SK-N-SH treated with all-trans-retinoic acid at 6 μM for 48 hours (cell line): ENCODE results near the gene ACTRT3.
"Not testable (repeated sequence)": the region's sequence is repeated elsewhere in the genome, so short reads cannot be mapped to it uniquely, and the experiment has no call there.

ENCODE experiments used
- ATAC-seq: fragments of 200-7000 bp; cut with Tn5 transposase; 3 replicates; pipeline ENCODE4 v1.9.1; 2020; ENCODE audit warnings: mild to moderate bottlenecking, moderate library complexity
- BACH2 ChIP-seq: fragments of 250-450 bp; sonication (Bioruptor Pico); IDR thresholded peaks from 2 replicates; pipeline ENCODE4 v1.9.0; 2021; ENCODE audit warnings: mild to moderate bottlenecking, borderline replicate concordance
- CSDC2 ChIP-seq: fragments of 250-450 bp; sonication (Bioruptor Pico); IDR thresholded peaks from 2 replicates; pipeline ENCODE4 v1.5.0; 2020; ENCODE audit warnings: mild to moderate bottlenecking, moderate library complexity
- ESRRG ChIP-seq: fragments of 250-450 bp; sonication (Bioruptor Pico); IDR thresholded peaks from 2 replicates; pipeline ENCODE4 v1.6.1; 2021; ENCODE audit warnings: mild to moderate bottlenecking
- ISL1 ChIP-seq: fragments of 250-450 bp; sonication (Bioruptor Pico); IDR thresholded peaks from 2 replicates; pipeline ENCODE4 v2.1.2; 2022; ENCODE audit warnings: mild to moderate bottlenecking, moderate library complexity
- PPARA ChIP-seq: fragments of 250-450 bp; sonication (Bioruptor Pico); IDR thresholded peaks from 2 replicates; pipeline ENCODE4 v1.5.0; 2020; ENCODE audit warnings: mild to moderate bottlenecking, borderline replicate concordance
- RARB ChIP-seq: fragments of 250-450 bp; sonication (Bioruptor Pico); IDR thresholded peaks from 2 replicates; pipeline ENCODE4 v1.8.0; 2021; ENCODE audit warnings: mild to moderate bottlenecking, moderate library complexity
- SNAI2 ChIP-seq: fragments of 250-450 bp; sonication (Bioruptor Pico); IDR thresholded peaks from 2 replicates; pipeline ENCODE4 v1.5.0; 2020; ENCODE audit warnings: mild to moderate bottlenecking, moderate library complexity
- TCF4 ChIP-seq: fragments of 250-450 bp; sonication (Bioruptor Pico); IDR thresholded peaks from 2 replicates; pipeline ENCODE4 v1.8.0; 2021; ENCODE audit warnings: mild to moderate bottlenecking, moderate library complexity, borderline replicate concordance
- TOX ChIP-seq: fragments of 250-450 bp; sonication (Bioruptor Pico); IDR thresholded peaks from 2 replicates; pipeline ENCODE4 v1.8.0; 2021; ENCODE audit warnings: mild to moderate bottlenecking, moderate library complexity, borderline replicate concordance
- ZFP3 ChIP-seq: fragments of 250-450 bp; sonication (Bioruptor Pico); IDR thresholded peaks from 2 replicates; pipeline ENCODE4 v1.5.0; 2020; ENCODE audit warnings: mild to moderate bottlenecking, moderate library complexity
- ZFP30 ChIP-seq: fragments of 450-650 bp; formaldehyde crosslinking; IDR thresholded peaks from 2 replicates; pipeline ENCODE4 v1.5.0; 2022; ENCODE audit warnings: mild to moderate bottlenecking, moderate library complexity
- ZNF565 ChIP-seq: fragments of 450-650 bp; formaldehyde crosslinking; conservative IDR thresholded peaks from 2 replicates; pipeline ENCODE4 v1.5.0; 2020; ENCODE audit warnings: low read depth, mild to moderate bottlenecking, moderate library complexity
- ZNF8 ChIP-seq: fragments of 450-650 bp; formaldehyde crosslinking; IDR thresholded peaks from 2 replicates; pipeline ENCODE4 v1.5.0; 2020; ENCODE audit warnings: mild to moderate bottlenecking, moderate library complexity
- TF ChIP-seq, protein P1 (sequence below): fragments of 250-450 bp; sonication (Bioruptor Pico); IDR thresholded peaks from 2 replicates; pipeline ENCODE4 v1.8.0; 2021; ENCODE audit warnings: low read depth, mild to moderate bottlenecking, moderate library complexity, borderline replicate concordance
- TF ChIP-seq, protein P2 (sequence below): fragments of 250-450 bp; sonication (Bioruptor Pico); IDR thresholded peaks from 2 replicates; pipeline ENCODE4 v1.5.1; 2021; ENCODE audit warnings: mild to moderate bottlenecking, moderate library complexity
- TF ChIP-seq, protein P3 (sequence below): fragments of 250-450 bp; sonication (Bioruptor Pico); IDR thresholded peaks from 2 replicates; pipeline ENCODE4 v1.5.1; 2020; ENCODE audit warnings: low read depth, mild to moderate bottlenecking, moderate library complexity

The ACTRT3 gene

DNA sequence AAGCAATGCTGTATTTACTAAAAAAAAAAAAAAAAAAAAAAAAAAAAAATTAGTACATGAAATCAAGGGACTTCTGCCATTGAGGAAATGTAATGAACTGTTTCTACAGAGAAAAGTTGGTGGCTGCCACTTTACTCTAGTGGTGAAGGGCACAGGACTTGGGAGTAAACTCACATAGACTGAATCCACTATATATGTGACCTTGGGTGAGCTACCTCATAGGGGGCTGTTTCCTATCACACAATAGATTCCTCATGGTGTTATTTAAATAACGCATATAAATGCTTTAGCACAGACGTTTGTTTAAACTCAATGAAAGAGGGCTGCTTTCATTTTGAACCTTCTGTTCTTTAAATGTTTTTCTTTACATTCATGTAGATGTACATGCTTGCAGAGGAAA is 30.3 kb downstream of the ACTRT3 start (continued):
- TF ChIP-seq, protein P1, sequence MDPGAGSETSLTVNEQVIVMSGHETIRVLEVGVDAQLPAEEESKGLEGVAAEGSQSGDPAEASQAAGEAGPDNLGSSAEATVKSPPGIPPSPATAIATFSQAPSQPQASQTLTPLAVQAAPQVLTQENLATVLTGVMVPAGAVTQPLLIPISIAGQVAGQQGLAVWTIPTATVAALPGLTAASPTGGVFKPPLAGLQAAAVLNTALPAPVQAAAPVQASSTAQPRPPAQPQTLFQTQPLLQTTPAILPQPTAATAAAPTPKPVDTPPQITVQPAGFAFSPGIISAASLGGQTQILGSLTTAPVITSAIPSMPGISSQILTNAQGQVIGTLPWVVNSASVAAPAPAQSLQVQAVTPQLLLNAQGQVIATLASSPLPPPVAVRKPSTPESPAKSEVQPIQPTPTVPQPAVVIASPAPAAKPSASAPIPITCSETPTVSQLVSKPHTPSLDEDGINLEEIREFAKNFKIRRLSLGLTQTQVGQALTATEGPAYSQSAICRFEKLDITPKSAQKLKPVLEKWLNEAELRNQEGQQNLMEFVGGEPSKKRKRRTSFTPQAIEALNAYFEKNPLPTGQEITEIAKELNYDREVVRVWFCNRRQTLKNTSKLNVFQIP: no peak
- TF ChIP-seq ISL1 (CRISPR knock-in tag): no peak
- no peak for TF ChIP-seq ZFP3 (CRISPR knock-in tag)
- no peak for TF ChIP-seq PPARA (CRISPR knock-in tag)
- TF ChIP-seq ZNF8 (CRISPR knock-in tag): no peak
- TF ChIP-seq TCF4 (CRISPR knock-in tag): no peak
- TF ChIP-seq ESRRG (CRISPR knock-in tag): no peak
- TF ChIP-seq ZFP30 (CRISPR knock-in tag): no peak
- TF ChIP-seq RARB (CRISPR knock-in tag): no peak
- TF ChIP-seq ZNF565 (CRISPR knock-in tag): no peak
- no peak for TF ChIP-seq TOX (CRISPR knock-in tag)
- TF ChIP-seq CSDC2 (CRISPR knock-in tag): no peak

GRCh38 chr3:169731857-169732256 is 37.5 kb downstream of the ACTRT3 start:
- ATAC-seq: not testable (repeated sequence)

DNA sequence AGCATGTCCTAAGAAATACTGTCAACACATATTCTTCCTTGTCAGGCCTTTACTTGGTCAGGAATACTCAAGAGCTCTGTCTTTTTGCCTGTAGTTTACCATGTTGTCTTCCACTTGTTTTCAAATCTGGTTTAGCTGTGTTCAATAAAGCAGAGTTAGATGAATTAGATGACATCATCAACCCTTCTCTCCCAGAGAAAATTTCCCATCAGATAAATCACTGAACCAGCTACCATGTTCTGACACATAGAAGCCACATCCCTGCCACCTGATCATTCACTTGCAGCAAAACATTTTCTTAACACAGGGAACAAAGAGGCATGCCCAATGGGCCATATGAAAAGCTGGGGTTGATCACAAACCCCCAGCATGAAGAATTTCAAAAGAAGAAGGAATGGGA is 46.6 kb downstream of the ACTRT3 start:
- ATAC-seq: no peak
- no peak for TF ChIP-seq SNAI2 (CRISPR knock-in tag)
- TF ChIP-seq TCF4 (CRISPR knock-in tag): no peak
- no peak for TF ChIP-seq ZNF8 (CRISPR knock-in tag)
- TF ChIP-seq ISL1 (CRISPR knock-in tag): no peak
- TF ChIP-seq ZFP3 (CRISPR knock-in tag): no peak
- no peak for TF ChIP-seq TOX (CRISPR knock-in tag)
- TF ChIP-seq, protein P2, sequence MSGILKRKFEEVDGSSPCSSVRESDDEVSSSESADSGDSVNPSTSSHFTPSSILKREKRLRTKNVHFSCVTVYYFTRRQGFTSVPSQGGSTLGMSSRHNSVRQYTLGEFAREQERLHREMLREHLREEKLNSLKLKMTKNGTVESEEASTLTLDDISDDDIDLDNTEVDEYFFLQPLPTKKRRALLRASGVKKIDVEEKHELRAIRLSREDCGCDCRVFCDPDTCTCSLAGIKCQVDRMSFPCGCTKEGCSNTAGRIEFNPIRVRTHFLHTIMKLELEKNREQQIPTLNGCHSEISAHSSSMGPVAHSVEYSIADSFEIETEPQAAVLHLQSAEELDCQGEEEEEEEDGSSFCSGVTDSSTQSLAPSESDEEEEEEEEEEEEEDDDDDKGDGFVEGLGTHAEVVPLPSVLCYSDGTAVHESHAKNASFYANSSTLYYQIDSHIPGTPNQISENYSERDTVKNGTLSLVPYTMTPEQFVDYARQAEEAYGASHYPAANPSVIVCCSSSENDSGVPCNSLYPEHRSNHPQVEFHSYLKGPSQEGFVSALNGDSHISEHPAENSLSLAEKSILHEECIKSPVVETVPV: no peak
- TF ChIP-seq BACH2 (CRISPR knock-in tag): no peak
- TF ChIP-seq ESRRG (CRISPR knock-in tag): no peak
- no peak for TF ChIP-seq PPARA (CRISPR knock-in tag)
- TF ChIP-seq, protein P3, sequence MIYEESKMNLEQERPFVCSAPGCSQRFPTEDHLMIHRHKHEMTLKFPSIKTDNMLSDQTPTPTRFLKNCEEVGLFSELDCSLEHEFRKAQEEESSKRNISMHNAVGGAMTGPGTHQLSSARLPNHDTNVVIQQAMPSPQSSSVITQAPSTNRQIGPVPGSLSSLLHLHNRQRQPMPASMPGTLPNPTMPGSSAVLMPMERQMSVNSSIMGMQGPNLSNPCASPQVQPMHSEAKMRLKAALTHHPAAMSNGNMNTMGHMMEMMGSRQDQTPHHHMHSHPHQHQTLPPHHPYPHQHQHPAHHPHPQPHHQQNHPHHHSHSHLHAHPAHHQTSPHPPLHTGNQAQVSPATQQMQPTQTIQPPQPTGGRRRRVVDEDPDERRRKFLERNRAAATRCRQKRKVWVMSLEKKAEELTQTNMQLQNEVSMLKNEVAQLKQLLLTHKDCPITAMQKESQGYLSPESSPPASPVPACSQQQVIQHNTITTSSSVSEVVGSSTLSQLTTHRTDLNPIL (CRISPR knock-in tag): no peak
- no peak for TF ChIP-seq RARB (CRISPR knock-in tag)
- no peak for TF ChIP-seq ZNF565 (CRISPR knock-in tag)

- ATAC-seq: not testable (repeated sequence)
Observed at GRCh38 chr3:169718415-169718814, 50.9 kb downstream of the ACTRT3 start.
